HEK293 (cell line): ENCODE data around the gene GPR84.

Experiments
- BCL6B ChIP-seq: fragments of 450-650 bp; formaldehyde crosslinking; IDR thresholded peaks from 2 replicates; pipeline ENCODE4 v1.5.1; 2017; ENCODE audit warnings: missing biosample characterization, missing genetic modification characterization
- EGR2 ChIP-seq: fragments of 450-650 bp; formaldehyde crosslinking; IDR thresholded peaks from 2 replicates; pipeline ENCODE4 v1.5.1; 2016; ENCODE audit warnings: low read depth, missing biosample characterization, missing genetic modification characterization
- HOXA7 ChIP-seq: sonication (generic); formaldehyde crosslinking; IDR thresholded peaks from 2 replicates; pipeline ENCODE4 v1.8.1; 2022; ENCODE audit warnings: missing genetic modification reagents, borderline replicate concordance
- INSM2 ChIP-seq: fragments of 450-650 bp; formaldehyde crosslinking; IDR thresholded peaks from 2 replicates; pipeline ENCODE4 v1.5.1; 2016; ENCODE audit warnings: missing biosample characterization, missing genetic modification characterization
- KLF7 ChIP-seq: fragments of 450-650 bp; formaldehyde crosslinking; IDR thresholded peaks from 2 replicates; pipeline ENCODE4 v1.5.1; 2016; ENCODE audit warnings: missing biosample characterization, missing genetic modification characterization, borderline replicate concordance
- MYNN ChIP-seq: fragments of 450-650 bp; formaldehyde crosslinking; IDR thresholded peaks from 2 replicates; pipeline ENCODE4 v1.5.1; 2016; ENCODE audit warnings: missing biosample characterization, missing genetic modification characterization, borderline replicate concordance
- MZF1 ChIP-seq: fragments of 450-650 bp; formaldehyde crosslinking; IDR thresholded peaks from 2 replicates; pipeline ENCODE4 v1.5.1; 2017; ENCODE audit warnings: missing biosample characterization, missing genetic modification characterization, borderline replicate concordance
- SCRT2 ChIP-seq: fragments of 450-650 bp; formaldehyde crosslinking; IDR thresholded peaks from 2 replicates; pipeline ENCODE4 v1.5.1; 2016; ENCODE audit warnings: missing biosample characterization, missing genetic modification characterization
- WT1 ChIP-seq: fragments of 450-650 bp; formaldehyde crosslinking; IDR thresholded peaks from 2 replicates; pipeline ENCODE4 v1.5.1; 2016; ENCODE audit warnings: missing biosample characterization, missing genetic modification characterization
- ZNF121 ChIP-seq: fragments of 450-650 bp; formaldehyde crosslinking; IDR thresholded peaks from 2 replicates; pipeline ENCODE4 v1.5.1; 2016; ENCODE audit warnings: missing biosample characterization, missing genetic modification characterization
- ZNF146 ChIP-seq: fragments of 450-650 bp; formaldehyde crosslinking; IDR thresholded peaks from 2 replicates; pipeline ENCODE4 v1.5.1; 2016; ENCODE audit warnings: missing biosample characterization, missing genetic modification characterization
- ZNF155 ChIP-seq: fragments of 450-650 bp; formaldehyde crosslinking; IDR thresholded peaks from 2 replicates; pipeline ENCODE4 v1.5.1; 2016; ENCODE audit warnings: missing biosample characterization, missing genetic modification characterization
- ZNF24 ChIP-seq: fragments of 450-650 bp; formaldehyde crosslinking; IDR thresholded peaks from 2 replicates; pipeline ENCODE4 v1.5.1; 2016; ENCODE audit warnings: missing biosample characterization, missing genetic modification characterization
- ZNF266 ChIP-seq: fragments of 450-650 bp; formaldehyde crosslinking; IDR thresholded peaks from 2 replicates; pipeline ENCODE4 v1.5.1; 2016; ENCODE audit warnings: missing biosample characterization, missing genetic modification characterization, low read depth
- ZNF274 ChIP-seq, 2 experiments: fragments of 200-500 bp in 1 of 2; fragments of 450-650 bp in 1 of 2; sonication (Bioruptor generic) in 1 of 2; formaldehyde crosslinking in 1 of 2; IDR thresholded peaks; 2 replicates each; pipeline versions ENCODE4 v1.5.1 to v1.6.1; 2014 to 2016; ENCODE audit warnings: borderline replicate concordance in 1 of 2, inconsistent platforms in 1 of 2, low read length in 1 of 2, missing biosample characterization in 1 of 2, missing genetic modification characterization in 1 of 2
- ZNF423 ChIP-seq: fragments of 450-650 bp; formaldehyde crosslinking; IDR thresholded peaks from 2 replicates; pipeline ENCODE4 v1.5.1; 2016; ENCODE audit warnings: missing biosample characterization, missing genetic modification characterization
- ZNF473 ChIP-seq: fragments of 450-650 bp; formaldehyde crosslinking; IDR thresholded peaks from 2 replicates; pipeline ENCODE4 v1.5.1; 2017; ENCODE audit warnings: missing biosample characterization, missing genetic modification characterization
- ZNF514 ChIP-seq: fragments of 450-650 bp; formaldehyde crosslinking; IDR thresholded peaks from 2 replicates; pipeline ENCODE4 v1.5.1; 2016; ENCODE audit warnings: missing biosample characterization, missing genetic modification characterization
- ZNF521 ChIP-seq: fragments of 450-650 bp; formaldehyde crosslinking; IDR thresholded peaks from 2 replicates; pipeline ENCODE4 v1.5.1; 2017; ENCODE audit warnings: missing biosample characterization, mild to moderate bottlenecking, missing genetic modification characterization
- ZNF585B ChIP-seq: fragments of 450-650 bp; formaldehyde crosslinking; IDR thresholded peaks from 2 replicates; pipeline ENCODE4 v1.5.1; 2016; ENCODE audit warnings: missing biosample characterization, missing genetic modification characterization
- ZNF830 ChIP-seq: fragments of 450-650 bp; IDR thresholded peaks from 2 replicates; pipeline ENCODE4 v1.5.0; 2018; ENCODE audit warnings: missing biosample characterization, missing genetic modification characterization, low read depth, mild to moderate bottlenecking, moderate library complexity
- ZNF837 ChIP-seq: fragments of 450-650 bp; formaldehyde crosslinking; IDR thresholded peaks from 2 replicates; pipeline ENCODE4 v1.5.1; 2016; ENCODE audit warnings: missing biosample characterization, missing genetic modification characterization
- ZSCAN16 ChIP-seq: fragments of 450-650 bp; formaldehyde crosslinking; IDR thresholded peaks from 2 replicates; pipeline ENCODE4 v1.5.1; 2016; ENCODE audit warnings: missing biosample characterization, missing genetic modification characterization
- TF ChIP-seq, protein P1 (sequence below): fragments of 450-650 bp; formaldehyde crosslinking; IDR thresholded peaks from 2 replicates; pipeline ENCODE4 v1.5.1; 2016; ENCODE audit warnings: missing biosample characterization, missing genetic modification characterization
- TF ChIP-seq, protein P2 (sequence below): fragments of 450-650 bp; formaldehyde crosslinking; IDR thresholded peaks from 2 replicates; pipeline ENCODE4 v1.5.1; 2017; ENCODE audit warnings: missing biosample characterization, missing genetic modification characterization
- TF ChIP-seq, protein P3 (sequence below): fragments of 450-650 bp; IDR thresholded peaks from 2 replicates; pipeline ENCODE4 v1.5.1; 2018; ENCODE audit warnings: missing biosample characterization, missing genetic modification characterization

GPR84 gene

DNA sequence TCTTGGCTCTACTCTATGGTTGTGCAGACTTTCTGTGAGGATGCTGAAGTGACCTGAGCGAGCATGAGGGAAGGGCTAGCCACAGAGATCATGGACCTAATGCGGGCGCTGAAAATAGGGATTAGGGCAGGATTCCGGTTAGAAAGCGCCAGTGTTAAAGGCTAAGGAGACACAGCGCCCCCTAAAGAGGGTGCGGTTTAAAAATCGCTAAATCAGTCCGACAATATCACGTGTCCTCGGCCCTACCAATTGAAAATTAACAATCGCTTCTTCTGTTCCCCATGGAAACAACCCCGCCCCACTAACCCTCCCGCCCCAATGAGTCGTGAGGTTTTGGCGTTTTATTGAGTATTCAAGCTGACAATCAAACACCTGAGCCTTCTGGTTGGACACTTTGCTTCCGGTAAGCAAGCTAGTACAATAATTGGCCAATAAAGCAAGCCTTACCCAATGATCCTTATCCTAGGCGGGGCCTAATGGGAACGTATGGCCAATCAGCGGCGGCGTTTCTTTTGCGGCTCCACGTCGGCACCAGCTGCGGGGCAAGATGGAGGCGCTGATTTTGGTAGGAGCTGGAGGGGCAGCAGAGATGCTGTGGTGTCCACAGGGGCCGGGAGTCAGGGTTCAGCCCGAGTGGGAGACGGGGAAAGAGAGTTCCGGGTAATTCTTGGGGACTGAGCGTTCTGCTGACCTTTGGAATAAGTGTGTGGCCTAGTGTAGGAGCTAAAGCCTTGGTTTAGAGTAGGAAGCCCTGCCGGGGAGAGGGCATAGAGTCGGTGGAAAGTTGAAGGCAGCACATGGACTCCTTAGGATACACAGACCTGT is 39.5 kb downstream of the GPR84 start, which contains the start of gene COPZ1 (continued):
- no peak for TF ChIP-seq EGR2
- peak; percentile 32; the same call in 1 of the 2 replicates for TF ChIP-seq INSM2 (tag by site-specific recombination)
- no peak for TF ChIP-seq ZNF155 (tag by site-specific recombination)
- TF ChIP-seq BCL6B: no peak
- TF ChIP-seq ZNF121 (tag by site-specific recombination): no peak
- no peak for TF ChIP-seq ZNF146 (tag by site-specific recombination)
- no peak for TF ChIP-seq HOXA7 (CRISPR knock-in tag)
- TF ChIP-seq ZNF266 (tag by site-specific recombination): no peak
- TF ChIP-seq ZNF830 (tag by site-specific recombination): no peak
- no peak; the same call in 1 of the 2 replicates for TF ChIP-seq WT1 (tag by site-specific recombination)
- 0 out of 2 replicates have a peak, but pooled peaks have one; percentile 37 for TF ChIP-seq SCRT2 (tag by site-specific recombination)
- TF ChIP-seq ZSCAN16 (tag by site-specific recombination): no peak
- no peak for TF ChIP-seq ZNF473
- TF ChIP-seq ZNF585B: no peak
- no peak for TF ChIP-seq ZNF514 (tag by site-specific recombination)
- no peak for TF ChIP-seq ZNF423
- peak; percentile 92 for TF ChIP-seq MZF1 (tag by site-specific recombination)
- TF ChIP-seq ZNF24 (tag by site-specific recombination): 0 out of 2 replicates have a peak, but pooled peaks have one; percentile 76
- no peak for TF ChIP-seq ZNF521 (tag by site-specific recombination)
- TF ChIP-seq ZNF837 (tag by site-specific recombination): no peak
- TF ChIP-seq, protein P1, sequence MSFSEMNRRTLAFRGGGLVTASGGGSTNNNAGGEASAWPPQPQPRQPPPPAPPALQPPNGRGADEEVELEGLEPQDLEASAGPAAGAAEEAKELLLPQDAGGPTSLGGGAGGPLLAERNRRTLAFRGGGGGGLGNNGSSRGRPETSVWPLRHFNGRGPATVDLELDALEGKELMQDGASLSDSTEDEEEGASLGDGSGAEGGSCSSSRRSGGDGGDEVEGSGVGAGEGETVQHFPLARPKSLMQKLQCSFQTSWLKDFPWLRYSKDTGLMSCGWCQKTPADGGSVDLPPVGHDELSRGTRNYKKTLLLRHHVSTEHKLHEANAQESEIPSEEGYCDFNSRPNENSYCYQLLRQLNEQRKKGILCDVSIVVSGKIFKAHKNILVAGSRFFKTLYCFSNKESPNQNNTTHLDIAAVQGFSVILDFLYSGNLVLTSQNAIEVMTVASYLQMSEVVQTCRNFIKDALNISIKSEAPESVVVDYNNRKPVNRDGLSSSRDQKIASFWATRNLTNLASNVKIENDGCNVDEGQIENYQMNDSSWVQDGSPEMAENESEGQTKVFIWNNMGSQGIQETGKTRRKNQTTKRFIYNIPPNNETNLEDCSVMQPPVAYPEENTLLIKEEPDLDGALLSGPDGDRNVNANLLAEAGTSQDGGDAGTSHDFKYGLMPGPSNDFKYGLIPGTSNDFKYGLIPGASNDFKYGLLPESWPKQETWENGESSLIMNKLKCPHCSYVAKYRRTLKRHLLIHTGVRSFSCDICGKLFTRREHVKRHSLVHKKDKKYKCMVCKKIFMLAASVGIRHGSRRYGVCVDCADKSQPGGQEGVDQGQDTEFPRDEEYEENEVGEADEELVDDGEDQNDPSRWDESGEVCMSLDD (tag by site-specific recombination): 0 out of 2 replicates have a peak, but pooled peaks have one; percentile 41
- no peak for TF ChIP-seq MYNN (tag by site-specific recombination)
- TF ChIP-seq KLF7 (tag by site-specific recombination): 0 out of 2 replicates have a peak, but pooled peaks have one; percentile 26
- TF ChIP-seq, protein P2, sequence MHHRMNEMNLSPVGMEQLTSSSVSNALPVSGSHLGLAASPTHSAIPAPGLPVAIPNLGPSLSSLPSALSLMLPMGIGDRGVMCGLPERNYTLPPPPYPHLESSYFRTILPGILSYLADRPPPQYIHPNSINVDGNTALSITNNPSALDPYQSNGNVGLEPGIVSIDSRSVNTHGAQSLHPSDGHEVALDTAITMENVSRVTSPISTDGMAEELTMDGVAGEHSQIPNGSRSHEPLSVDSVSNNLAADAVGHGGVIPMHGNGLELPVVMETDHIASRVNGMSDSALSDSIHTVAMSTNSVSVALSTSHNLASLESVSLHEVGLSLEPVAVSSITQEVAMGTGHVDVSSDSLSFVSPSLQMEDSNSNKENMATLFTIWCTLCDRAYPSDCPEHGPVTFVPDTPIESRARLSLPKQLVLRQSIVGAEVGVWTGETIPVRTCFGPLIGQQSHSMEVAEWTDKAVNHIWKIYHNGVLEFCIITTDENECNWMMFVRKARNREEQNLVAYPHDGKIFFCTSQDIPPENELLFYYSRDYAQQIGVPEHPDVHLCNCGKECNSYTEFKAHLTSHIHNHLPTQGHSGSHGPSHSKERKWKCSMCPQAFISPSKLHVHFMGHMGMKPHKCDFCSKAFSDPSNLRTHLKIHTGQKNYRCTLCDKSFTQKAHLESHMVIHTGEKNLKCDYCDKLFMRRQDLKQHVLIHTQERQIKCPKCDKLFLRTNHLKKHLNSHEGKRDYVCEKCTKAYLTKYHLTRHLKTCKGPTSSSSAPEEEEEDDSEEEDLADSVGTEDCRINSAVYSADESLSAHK: peak; percentile 26; the same call in 1 of the 2 replicates
- no peak for TF ChIP-seq ZNF274 (IDR thresholded peaks at IDR 0.05; ENCODE audit: low read length)
- TF ChIP-seq ZNF274 (tag by site-specific recombination; IDR thresholded peaks at IDR 0.05; ENCODE audit: borderline replicate concordance): no peak
- TF ChIP-seq, protein P3, sequence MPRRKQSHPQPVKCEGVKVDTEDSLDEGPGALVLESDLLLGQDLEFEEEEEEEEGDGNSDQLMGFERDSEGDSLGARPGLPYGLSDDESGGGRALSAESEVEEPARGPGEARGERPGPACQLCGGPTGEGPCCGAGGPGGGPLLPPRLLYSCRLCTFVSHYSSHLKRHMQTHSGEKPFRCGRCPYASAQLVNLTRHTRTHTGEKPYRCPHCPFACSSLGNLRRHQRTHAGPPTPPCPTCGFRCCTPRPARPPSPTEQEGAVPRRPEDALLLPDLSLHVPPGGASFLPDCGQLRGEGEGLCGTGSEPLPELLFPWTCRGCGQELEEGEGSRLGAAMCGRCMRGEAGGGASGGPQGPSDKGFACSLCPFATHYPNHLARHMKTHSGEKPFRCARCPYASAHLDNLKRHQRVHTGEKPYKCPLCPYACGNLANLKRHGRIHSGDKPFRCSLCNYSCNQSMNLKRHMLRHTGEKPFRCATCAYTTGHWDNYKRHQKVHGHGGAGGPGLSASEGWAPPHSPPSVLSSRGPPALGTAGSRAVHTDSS (tag by site-specific recombination): no peak
